ENCODE measurements around the gene ZNF362.

Gene ZNF362

DNA sequence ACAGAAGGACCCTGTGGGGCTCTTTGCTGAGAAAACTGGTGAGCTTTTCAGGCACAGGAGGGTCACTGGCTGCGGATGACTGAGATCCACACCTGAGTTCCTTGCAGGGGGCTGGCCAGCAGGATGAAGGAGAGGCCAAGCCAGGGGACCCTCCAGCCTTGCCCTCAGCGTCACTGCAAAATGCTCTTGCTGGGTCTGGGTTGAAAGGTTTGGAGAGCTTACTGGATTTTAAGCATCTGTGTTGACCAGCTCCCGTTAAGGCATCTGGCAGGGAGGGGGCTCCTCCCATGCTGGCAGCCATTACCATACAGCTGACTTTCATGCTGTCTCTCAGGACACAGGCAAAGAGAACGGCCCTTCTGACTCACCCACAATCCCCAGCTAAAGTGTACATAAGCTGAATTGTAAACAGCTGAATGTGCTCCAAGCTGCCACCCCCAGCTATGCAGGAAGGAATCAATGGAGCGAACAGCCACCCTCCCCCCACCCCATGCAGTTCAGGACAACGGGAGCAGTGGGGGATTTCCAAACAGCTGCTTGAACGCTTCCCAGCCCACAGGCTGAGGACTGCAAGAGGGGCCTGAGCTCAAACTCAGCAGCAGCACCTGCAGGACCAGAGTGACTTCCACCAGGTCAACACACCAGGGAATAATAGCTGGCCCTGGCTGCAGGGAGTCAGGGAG is 85.9 kb downstream of the ZNF362 start:
- DNase-seq: peak in 50 of 56 donors; percentile 25 to 84 (median 57)

DNA sequence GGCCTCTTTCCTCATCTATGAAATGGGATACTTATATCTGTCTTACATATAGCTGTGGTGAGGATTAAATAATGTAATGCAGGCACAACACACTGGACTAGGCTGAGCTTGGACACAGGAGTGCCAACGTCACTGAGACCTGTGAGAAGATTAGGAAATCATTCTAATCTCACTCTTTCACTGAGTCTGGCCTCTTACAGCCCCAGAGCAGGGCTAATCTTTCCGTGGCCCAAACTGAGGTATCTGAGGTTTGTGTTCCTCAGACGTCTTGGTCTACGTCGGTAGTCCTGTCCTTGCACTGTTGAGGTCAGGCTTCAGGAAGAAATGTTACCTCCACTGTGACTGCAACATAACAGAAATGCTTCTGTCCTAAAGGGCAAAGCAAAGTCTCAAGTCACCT is 87.2 kb downstream of the ZNF362 start:
- no peak for DNase-seq

- DNase-seq: no peak
Observed at GRCh38 chr1:33344896-33345560, 88.7 kb downstream of the ZNF362 start.

DNA sequence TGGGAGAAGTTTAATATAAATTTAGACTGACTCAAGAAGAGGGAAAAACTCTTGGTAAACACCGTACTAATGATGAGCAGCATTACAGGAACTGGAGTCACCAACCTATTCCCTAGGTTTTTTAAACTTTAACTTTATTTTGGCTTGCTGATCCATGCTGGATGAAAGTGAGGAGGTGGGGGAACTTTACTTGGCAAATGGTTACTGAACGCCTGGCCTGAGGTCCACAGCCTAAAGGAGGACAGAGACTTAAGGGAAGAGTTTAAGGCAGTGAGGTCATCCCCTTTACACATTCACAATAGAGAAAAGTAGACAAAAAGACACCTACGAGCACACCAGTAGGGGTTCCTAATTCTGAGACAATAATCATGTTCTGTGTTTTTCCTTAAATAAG is 90.2 kb downstream of the ZNF362 start:
- DNase-seq: no peak

GRCh38 chr1:33346927-33347649 is 90.8 kb downstream of the ZNF362 start:
- DNase-seq: peak in 1 of 56 donors; percentile 24

- DNase-seq: peak in 1 of 56 donors; percentile 14
Observed at GRCh38 chr1:33347650-33347992, 91.3 kb downstream of the ZNF362 start.

GRCh38 chr1:33348194-33348593 is 91.9 kb downstream of the ZNF362 start:
- DNase-seq: no peak

GRCh38 chr1:33348676-33349080 is 92.4 kb downstream of the ZNF362 start:
- DNase-seq: peak in 1 of 56 donors; percentile 17

GRCh38 chr1:33349081-33349759 is 92.9 kb downstream of the ZNF362 start:
- peak in 23 of 56 donors; percentile 26 to 73 (median 55) for DNase-seq

DNA sequence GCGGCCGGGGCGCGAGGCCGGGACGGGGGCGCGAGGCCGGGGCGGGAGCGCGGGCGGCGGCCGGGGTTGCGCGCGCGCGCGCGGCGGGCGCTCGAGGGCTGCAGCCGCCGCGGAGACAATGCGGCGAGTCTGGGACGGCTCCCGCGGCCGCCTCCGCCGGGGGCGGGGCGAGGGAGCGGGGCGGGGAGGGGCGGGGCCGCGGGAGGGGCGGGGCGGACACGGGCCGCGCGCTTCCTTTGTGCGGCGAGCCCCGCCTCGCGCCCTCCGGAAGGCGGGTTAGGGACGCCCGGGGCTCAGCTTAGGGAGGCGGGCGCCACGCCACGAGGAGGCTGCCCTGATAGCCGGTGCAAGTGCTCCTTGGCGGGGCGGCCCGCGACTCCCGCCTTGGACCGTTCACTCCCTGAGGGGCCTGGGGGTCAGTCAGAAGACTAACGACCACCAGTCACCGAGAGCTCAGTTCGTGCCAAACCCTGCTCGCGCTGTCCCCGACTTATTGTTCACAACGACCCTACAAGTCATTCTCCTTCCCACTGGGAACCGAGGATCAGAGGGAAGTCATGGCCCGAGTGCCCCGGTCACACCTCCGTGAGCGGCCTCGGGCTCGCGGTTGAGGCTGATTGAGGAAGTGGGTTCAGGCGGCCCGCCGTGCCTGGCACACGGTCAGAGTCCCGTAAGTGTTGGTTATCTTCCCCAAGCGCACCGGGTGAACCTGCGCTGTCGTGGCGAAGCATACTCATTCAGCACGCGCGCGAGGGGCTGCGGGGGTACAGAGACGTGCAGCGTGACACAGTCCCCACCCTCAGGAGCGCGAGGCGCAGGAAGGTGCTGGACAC is 93.7 kb downstream of the ZNF362 start:
- DNase-seq: peak in 51 of 56 donors; percentile 40 to 88 (median 71)
